CD8-positive, alpha-beta memory T cell (primary cell): ENCODE measurements around the gene PLA2G5. TPM values are rescaled to one million over a fixed set of nuclear protein-coding genes. Genes with fewer than 3 reads are reported as not detected.
A peak's percentile ranks its signal among the peaks of the same experiment; 100 is the strongest.

Source experiments
- CTCF ChIA-PET: fragments of 350-600 bp; sonication (Branson Sonifier 250); formaldehyde crosslinking; loops from one replicate; lab custom pipeline; 2021; ENCODE audit warnings: antibody characterized with exemption; lab: Charles Lee
- POLR2A ChIA-PET: fragments of 350-600 bp; sonication (Branson Sonifier 250); formaldehyde crosslinking; loops from one replicate; lab custom pipeline; 2021; ENCODE audit warnings: antibody characterized with exemption; lab: Charles Lee
- DNase-seq, 5 donors: peaks; one replicate each; pipeline versions ENCODE4 v3.0.0 to v3.0.0-alpha.2; 2020 to 2022; ENCODE audit warnings: mixed read lengths in 1 of 5
- H3K27ac ChIP-seq: one replicate; pipeline ENCODE4 v1.7.0; 2013; ENCODE audit warnings: low read depth, mild to moderate bottlenecking, low read length, moderate library complexity
- H3K27me3 ChIP-seq: 2 replicates; pipeline ENCODE4 v1.7.0; 2013; ENCODE audit warnings: low read length, mild to moderate bottlenecking; ENCODE audit not compliant: insufficient read depth, poor library complexity, severe bottlenecking
- H3K36me3 ChIP-seq: 2 replicates; pipeline ENCODE4 v1.7.0; 2013; ENCODE audit warnings: mild to moderate bottlenecking, low read length, moderate library complexity; ENCODE audit not compliant: insufficient read depth
- H3K4me1 ChIP-seq: 2 replicates; pipeline ENCODE4 v1.7.0; 2013; ENCODE audit warnings: mild to moderate bottlenecking, low read length, moderate library complexity; ENCODE audit not compliant: insufficient read depth
- H3K4me3 ChIP-seq: 2 replicates; pipeline ENCODE4 v1.7.0; 2013; ENCODE audit warnings: mild to moderate bottlenecking, low read length
- H3K9me3 ChIP-seq: 2 replicates; pipeline ENCODE4 v1.7.0; 2013; ENCODE audit warnings: mild to moderate bottlenecking, low read length
- H3K27ac Mint-ChIP-seq, 8 donors: one replicate each; pipeline ENCODE4 v1.8.0; 2020 to 2021; ENCODE audit warnings: mixed read lengths in 8 of 8, mild to moderate bottlenecking in 6 of 8, inconsistent platforms in 3 of 8, moderate library complexity in 3 of 8
- H3K27me3 Mint-ChIP-seq, 2 donors: one replicate each; pipeline ENCODE4 v1.8.0; 2020 to 2021; ENCODE audit warnings: mixed read lengths in 2 of 2, mild to moderate bottlenecking in 1 of 2, moderate library complexity in 1 of 2
- H3K36me3 Mint-ChIP-seq, 3 donors: one replicate each; pipeline ENCODE4 v1.8.0; 2020 to 2021; ENCODE audit warnings: mixed read lengths in 3 of 3, inconsistent platforms in 1 of 3, mild to moderate bottlenecking in 1 of 3
- H3K4me1 Mint-ChIP-seq, 3 donors: one replicate each; pipeline ENCODE4 v1.8.0; 2020 to 2021; ENCODE audit warnings: mixed read lengths in 3 of 3, inconsistent platforms in 1 of 3, mild to moderate bottlenecking in 1 of 3
- H3K4me3 Mint-ChIP-seq, 7 donors: one replicate each; pipeline ENCODE4 v1.8.0; 2020 to 2021; ENCODE audit warnings: mixed read lengths in 7 of 7, mild to moderate bottlenecking in 6 of 7, moderate library complexity in 4 of 7, inconsistent platforms in 2 of 7
- H3K9me3 Mint-ChIP-seq, 5 donors: one replicate each; pipeline ENCODE4 v1.8.0; 2020 to 2022; ENCODE audit warnings: mixed read lengths in 5 of 5, mild to moderate bottlenecking in 3 of 5, moderate library complexity in 2 of 5, inconsistent platforms in 1 of 5
- polyA plus RNA-seq: library from polyadenylated mRNA; unstranded; fragments of 300-500 nt; fragmentation: Illumina TruSeq; gene quantifications from one replicate; pipeline ENCODE4 v1.2.3, GENCODE V29; 2021
- total RNA-seq, 2 experiments: library from RNA; stranded (reverse); gene quantifications; one replicate each; pipeline ENCODE4 v1.2.3, GENCODE V29; 2021

The PLA2G5 gene
- total and polyA plus RNA-seq, 3 experiments from 2014 or later, result not detected

DNA sequence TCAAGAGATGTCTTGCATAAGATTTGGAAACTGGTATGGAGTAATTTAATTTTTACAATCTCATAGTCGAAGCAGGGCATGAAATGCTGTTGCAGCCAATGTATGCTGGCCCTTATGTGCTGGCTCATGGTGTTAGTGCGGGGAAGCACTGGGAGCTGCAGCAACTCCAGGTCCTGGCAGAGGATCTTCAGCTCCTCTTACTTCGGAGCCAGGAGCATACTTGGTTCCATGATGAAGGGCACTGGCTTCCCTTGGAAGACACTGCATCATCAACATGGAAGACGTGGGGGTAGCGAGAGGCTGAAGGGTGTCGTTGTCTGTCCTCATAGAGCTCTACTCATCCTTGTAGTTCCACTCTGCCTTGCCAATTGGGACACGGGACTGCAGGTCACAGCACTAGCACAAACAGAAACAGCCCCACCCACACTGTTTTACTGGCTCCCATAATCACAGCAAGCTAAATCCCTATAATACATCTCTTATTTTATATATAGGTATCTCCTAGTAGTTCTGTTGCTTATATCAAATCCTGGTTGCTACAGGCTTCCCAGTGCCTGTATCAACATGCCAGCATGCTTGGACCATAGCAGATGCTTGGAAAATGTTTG is 26.9 kb downstream of the PLA2G5 start:
- peaks cover 0 to 3% (median 0%) of the 10 kb centered on the region in 3 donors for H3K36me3 Mint-ChIP-seq
- CTCF ChIA-PET, result no interaction called here

DNA sequence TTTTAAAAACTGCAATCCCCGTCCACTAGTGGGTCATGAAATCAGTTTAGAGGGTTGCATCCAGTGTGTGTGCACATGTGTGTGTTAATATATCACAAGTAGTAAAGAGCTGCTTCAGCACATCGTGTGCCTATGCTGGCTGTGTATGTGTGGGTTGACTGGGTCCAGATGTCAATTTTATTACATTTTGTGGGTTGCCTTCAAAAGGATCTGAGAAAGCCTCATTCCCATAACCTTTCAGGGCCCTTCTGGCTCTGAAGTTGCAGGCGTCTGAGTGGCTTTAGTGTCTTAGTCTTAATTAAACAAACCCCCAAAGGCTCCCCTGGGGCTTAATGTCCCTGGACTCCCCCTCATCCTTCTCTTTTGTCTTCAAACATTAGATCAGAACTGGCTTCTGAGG is 29.5 kb downstream of the PLA2G5 start:
- no peak overlapping the region for H3K27ac ChIP-seq
- no peak overlapping the region for H3K27ac Mint-ChIP-seq
- H3K9me3 Mint-ChIP-seq, result no peaks in the 10 kb centered on the region
- H3K36me3 ChIP-seq, result no peaks in the 10 kb centered on the region
- H3K4me1 ChIP-seq, result no peaks in the 10 kb centered on the region
- peaks cover 0 to 3% (median 0%) of the 10 kb centered on the region in 3 donors for H3K36me3 Mint-ChIP-seq
- no peak overlapping the region for H3K4me3 ChIP-seq
- no peak for DNase-seq
- no peaks in the 10 kb centered on the region for H3K4me1 Mint-ChIP-seq
- H3K9me3 ChIP-seq, result no peaks in the 10 kb centered on the region
- CTCF ChIA-PET, result no interaction called here
- H3K27me3 Mint-ChIP-seq, result peaks cover 8 to 10% of the 10 kb centered on the region in 2 donors
- no peaks in the 10 kb centered on the region for H3K27me3 ChIP-seq
- POLR2A ChIA-PET, result no interaction called here
- H3K4me3 Mint-ChIP-seq, result no peak overlapping the region

More for the DNA sequence above, 26.9 kb downstream of the PLA2G5 start:
- POLR2A ChIA-PET, result no interaction called here
- Histone ChIP-seq H3K36me3 (no peaks in the 10 kb centered on the region), H3K27ac (no peak overlapping the region), H3K27me3 (no peaks in the 10 kb centered on the region), H3K4me3 (no peak overlapping the region), H3K4me1 (no peaks in the 10 kb centered on the region), H3K9me3 (no peaks in the 10 kb centered on the region)
- Mint-ChIP-seq H3K27ac (no peak overlapping the region), H3K4me1 (no peaks in the 10 kb centered on the region), H3K27me3 (peaks cover 5 to 6% of the 10 kb centered on the region in 2 donors), H3K4me3 (no peak overlapping the region), H3K9me3 (no peaks in the 10 kb centered on the region)
- no peak for DNase-seq

- peaks cover 8 to 10% of the 10 kb centered on the region in 2 donors for H3K27me3 Mint-ChIP-seq
- no peaks in the 10 kb centered on the region for H3K9me3 ChIP-seq
- H3K36me3 ChIP-seq, result no peaks in the 10 kb centered on the region
- no peak for DNase-seq
- H3K9me3 Mint-ChIP-seq, result no peaks in the 10 kb centered on the region
- ChIA-PET POLR2A (no interaction called here), CTCF (no interaction called here)
- H3K27ac Mint-ChIP-seq, result peak overlapping the region in 2 of 8 donors; percentile 51 to 58
- no peaks in the 10 kb centered on the region for H3K4me1 Mint-ChIP-seq
- H3K4me3 Mint-ChIP-seq, result no peak overlapping the region
- H3K36me3 Mint-ChIP-seq, result peaks cover 0 to 3% (median 0%) of the 10 kb centered on the region in 3 donors
- H3K4me3 ChIP-seq, result no peak overlapping the region
- no peaks in the 10 kb centered on the region for H3K4me1 ChIP-seq
- H3K27ac ChIP-seq, result no peak overlapping the region
- no peaks in the 10 kb centered on the region for H3K27me3 ChIP-seq
Observed at GRCh38 chr1:20100632-20101355, 30.8 kb downstream of the PLA2G5 start.

DNA sequence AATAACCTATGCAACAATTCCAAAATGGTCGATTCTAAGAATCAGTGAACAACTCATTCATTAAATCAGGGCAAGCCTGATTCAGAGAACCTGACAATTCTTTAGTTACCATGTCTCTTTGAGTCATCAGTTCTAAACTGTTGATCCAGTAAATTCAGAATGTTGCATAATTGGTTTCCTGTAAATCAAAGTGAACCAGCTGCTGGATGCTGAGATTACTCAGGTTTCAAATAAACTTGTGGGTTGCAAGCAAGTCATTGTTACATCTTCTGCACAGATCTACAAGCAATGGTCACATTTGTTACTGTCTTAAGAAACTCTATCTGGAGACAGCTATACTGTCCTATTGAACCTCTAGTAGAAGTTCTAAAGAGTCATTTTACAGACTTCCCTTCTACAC is 32.9 kb downstream of the PLA2G5 start:
- ChIA-PET POLR2A (no interaction called here), CTCF (no interaction called here)
- no peak for DNase-seq
- Mint-ChIP-seq H3K4me1 (no peaks in the 10 kb centered on the region), H3K4me3 (no peak overlapping the region), H3K9me3 (no peaks in the 10 kb centered on the region), H3K27me3 (peaks cover 4 to 10% of the 10 kb centered on the region in 2 donors), H3K27ac (no peak overlapping the region), H3K36me3 (no peaks in the 10 kb centered on the region)
- Histone ChIP-seq H3K27me3 (no peaks in the 10 kb centered on the region), H3K9me3 (no peaks in the 10 kb centered on the region), H3K4me1 (no peaks in the 10 kb centered on the region), H3K4me3 (no peak overlapping the region), H3K27ac (no peak overlapping the region), H3K36me3 (no peaks in the 10 kb centered on the region)

DNA sequence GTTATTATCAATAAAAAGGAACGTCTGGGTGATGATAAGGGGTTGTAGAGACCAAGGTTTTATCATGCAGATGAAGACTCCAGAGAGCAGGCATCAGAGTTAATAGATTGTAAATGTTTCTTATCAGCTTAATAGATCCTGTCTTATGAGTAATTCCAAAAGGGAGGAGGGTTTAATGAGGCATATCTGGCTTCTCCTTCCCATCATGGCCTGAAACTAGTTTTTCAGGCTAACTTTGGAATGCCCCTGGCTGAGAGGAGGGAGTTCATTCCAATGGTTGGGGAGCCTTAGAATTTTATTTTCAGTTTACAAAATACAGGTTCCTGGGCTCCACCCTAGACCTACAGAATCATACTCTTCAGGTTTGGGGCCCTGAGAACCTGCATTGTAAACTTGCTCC is 35.9 kb downstream of the PLA2G5 start:
- no peaks in the 10 kb centered on the region for H3K4me1 ChIP-seq
- Mint-ChIP-seq H3K4me1 (no peaks in the 10 kb centered on the region), H3K4me3 (no peak overlapping the region), H3K27ac (no peak overlapping the region), H3K9me3 (no peaks in the 10 kb centered on the region), H3K27me3 (peaks cover 8 to 15% of the 10 kb centered on the region in 2 donors), H3K36me3 (no peaks in the 10 kb centered on the region)
- H3K9me3 ChIP-seq, result no peaks in the 10 kb centered on the region
- H3K36me3 ChIP-seq, result no peaks in the 10 kb centered on the region
- ChIA-PET POLR2A (no interaction called here), CTCF (no interaction called here)
- no peak overlapping the region for H3K4me3 ChIP-seq
- no peak overlapping the region for H3K27ac ChIP-seq
- no peaks in the 10 kb centered on the region for H3K27me3 ChIP-seq
- DNase-seq, result no peak

- H3K27me3 ChIP-seq, result no peaks in the 10 kb centered on the region
- no peaks in the 10 kb centered on the region for H3K9me3 ChIP-seq
- Mint-ChIP-seq H3K4me1 (no peaks in the 10 kb centered on the region), H3K4me3 (no peak overlapping the region), H3K27me3 (peaks cover 8 to 17% of the 10 kb centered on the region in 2 donors), H3K36me3 (no peaks in the 10 kb centered on the region), H3K9me3 (no peaks in the 10 kb centered on the region), H3K27ac (no peak overlapping the region)
- no peaks in the 10 kb centered on the region for H3K36me3 ChIP-seq
- H3K4me1 ChIP-seq, result no peaks in the 10 kb centered on the region
- no peak overlapping the region for H3K27ac ChIP-seq
- no peak overlapping the region for H3K4me3 ChIP-seq
- POLR2A ChIA-PET, result no interaction called here
- no peak for DNase-seq
- CTCF ChIA-PET, result no interaction called here
Observed at GRCh38 chr1:20107351-20107750, 37.4 kb downstream of the PLA2G5 start.

- DNase-seq, result no peak
- no peaks in the 10 kb centered on the region for H3K36me3 ChIP-seq
- Mint-ChIP-seq H3K27me3 (peaks cover 8 to 18% of the 10 kb centered on the region in 2 donors), H3K27ac (no peak overlapping the region), H3K36me3 (no peaks in the 10 kb centered on the region), H3K4me1 (no peaks in the 10 kb centered on the region), H3K4me3 (no peak overlapping the region), H3K9me3 (no peaks in the 10 kb centered on the region)
- H3K27ac ChIP-seq, result no peak overlapping the region
- CTCF ChIA-PET, result no interaction called here
- POLR2A ChIA-PET, result no interaction called here
- H3K27me3 ChIP-seq, result no peaks in the 10 kb centered on the region
- H3K9me3 ChIP-seq, result no peaks in the 10 kb centered on the region
- no peak overlapping the region for H3K4me3 ChIP-seq
- no peaks in the 10 kb centered on the region for H3K4me1 ChIP-seq
Observed at GRCh38 chr1:20107796-20108195, 37.8 kb downstream of the PLA2G5 start.

- H3K27ac ChIP-seq, result no peak overlapping the region
- DNase-seq, result no peak
- H3K27me3 ChIP-seq, result no peaks in the 10 kb centered on the region
- ChIA-PET CTCF (no interaction called here), POLR2A (no interaction called here)
- no peaks in the 10 kb centered on the region for H3K4me1 ChIP-seq
- H3K9me3 Mint-ChIP-seq, result no peaks in the 10 kb centered on the region
- H3K9me3 ChIP-seq, result no peaks in the 10 kb centered on the region
- H3K27ac Mint-ChIP-seq, result peak overlapping the region in 2 of 8 donors; percentile 8
- H3K36me3 ChIP-seq, result no peaks in the 10 kb centered on the region
- no peak overlapping the region for H3K4me3 ChIP-seq
- H3K27me3 Mint-ChIP-seq, result peaks cover 11 to 20% of the 10 kb centered on the region in 2 donors
- H3K4me3 Mint-ChIP-seq, result no peak overlapping the region
- no peaks in the 10 kb centered on the region for H3K36me3 Mint-ChIP-seq
- H3K4me1 Mint-ChIP-seq, result no peaks in the 10 kb centered on the region
Observed at GRCh38 chr1:20108366-20109123, 38.6 kb downstream of the PLA2G5 start.
